GM18868 (cell line): ENCODE results near the gene ZMIZ2.
"Not testable (repeated sequence)": the region's sequence is repeated elsewhere in the genome, so short reads cannot be mapped to it uniquely, and the experiment has no call there.

Experiments used
- ATAC-seq: cut with Tn5 transposase; IDR thresholded peaks from one replicate; pipeline ENCODE4 v1.9.1; 2021; ENCODE audit warnings: mild to moderate bottlenecking, moderate library complexity; ENCODE audit not compliant: unreplicated experiment

The ZMIZ2 gene, protein sequence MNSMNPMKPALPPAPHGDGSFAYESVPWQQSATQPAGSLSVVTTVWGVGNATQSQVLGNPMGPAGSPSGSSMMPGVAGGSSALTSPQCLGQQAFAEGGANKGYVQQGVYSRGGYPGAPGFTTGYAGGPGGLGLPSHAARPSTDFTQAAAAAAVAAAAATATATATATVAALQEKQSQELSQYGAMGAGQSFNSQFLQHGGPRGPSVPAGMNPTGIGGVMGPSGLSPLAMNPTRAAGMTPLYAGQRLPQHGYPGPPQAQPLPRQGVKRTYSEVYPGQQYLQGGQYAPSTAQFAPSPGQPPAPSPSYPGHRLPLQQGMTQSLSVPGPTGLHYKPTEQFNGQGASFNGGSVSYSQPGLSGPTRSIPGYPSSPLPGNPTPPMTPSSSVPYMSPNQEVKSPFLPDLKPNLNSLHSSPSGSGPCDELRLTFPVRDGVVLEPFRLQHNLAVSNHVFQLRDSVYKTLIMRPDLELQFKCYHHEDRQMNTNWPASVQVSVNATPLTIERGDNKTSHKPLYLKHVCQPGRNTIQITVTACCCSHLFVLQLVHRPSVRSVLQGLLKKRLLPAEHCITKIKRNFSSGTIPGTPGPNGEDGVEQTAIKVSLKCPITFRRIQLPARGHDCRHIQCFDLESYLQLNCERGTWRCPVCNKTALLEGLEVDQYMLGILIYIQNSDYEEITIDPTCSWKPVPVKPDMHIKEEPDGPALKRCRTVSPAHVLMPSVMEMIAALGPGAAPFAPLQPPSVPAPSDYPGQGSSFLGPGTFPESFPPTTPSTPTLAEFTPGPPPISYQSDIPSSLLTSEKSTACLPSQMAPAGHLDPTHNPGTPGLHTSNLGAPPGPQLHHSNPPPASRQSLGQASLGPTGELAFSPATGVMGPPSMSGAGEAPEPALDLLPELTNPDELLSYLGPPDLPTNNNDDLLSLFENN

DNA sequence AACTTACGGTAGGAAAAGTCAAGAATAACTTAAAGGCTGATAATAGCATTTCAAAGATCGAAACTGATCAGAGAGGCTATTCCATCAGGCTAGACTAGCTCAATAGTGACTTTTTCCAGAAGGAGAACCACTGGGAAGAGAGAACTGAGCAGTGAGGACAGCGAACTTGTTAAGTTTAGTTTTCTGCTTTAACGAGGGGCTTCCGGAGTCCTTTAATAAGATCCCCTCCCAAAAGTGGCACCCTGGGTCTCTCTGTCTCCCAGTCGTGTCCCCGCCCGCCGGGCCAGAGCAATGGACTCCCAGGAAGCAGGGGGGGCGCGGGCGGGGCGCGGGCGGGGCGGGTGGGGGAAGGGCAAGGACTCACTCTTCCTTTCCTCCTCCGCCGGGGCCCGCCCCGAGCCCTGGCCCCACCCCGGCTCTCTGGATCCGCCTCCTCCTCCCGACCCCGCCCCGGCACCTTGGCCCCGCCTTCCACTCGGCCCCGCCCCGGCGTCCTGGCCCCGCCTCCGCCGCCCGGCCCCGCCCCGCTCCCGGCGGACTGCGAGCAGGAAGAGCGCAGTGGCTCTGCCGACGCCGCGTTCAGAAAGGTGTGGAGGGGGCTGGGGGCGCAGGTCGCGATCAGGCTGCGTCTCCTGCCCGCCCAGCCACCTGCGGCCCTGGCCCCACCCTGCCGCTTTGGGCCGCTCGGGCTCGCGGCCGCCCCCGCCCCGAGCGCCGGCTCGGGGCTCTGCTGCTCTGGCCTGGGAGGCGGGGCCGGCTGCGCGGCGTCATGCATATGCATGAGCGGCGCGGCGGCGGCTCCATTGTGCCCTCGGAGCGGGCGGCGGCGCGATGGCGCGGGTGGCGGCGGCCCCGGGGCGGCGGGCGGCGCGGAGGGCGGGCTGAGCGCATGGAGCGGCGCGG lies at the start of gene ZMIZ2:
TSS of gene ZMIZ2 (plus strand) at position 803 of the 903 bp plus-strand sequence. CDS start 7,403 bp downstream, outside the sequence.
- ATAC-seq, result peak; percentile 70

DNA sequence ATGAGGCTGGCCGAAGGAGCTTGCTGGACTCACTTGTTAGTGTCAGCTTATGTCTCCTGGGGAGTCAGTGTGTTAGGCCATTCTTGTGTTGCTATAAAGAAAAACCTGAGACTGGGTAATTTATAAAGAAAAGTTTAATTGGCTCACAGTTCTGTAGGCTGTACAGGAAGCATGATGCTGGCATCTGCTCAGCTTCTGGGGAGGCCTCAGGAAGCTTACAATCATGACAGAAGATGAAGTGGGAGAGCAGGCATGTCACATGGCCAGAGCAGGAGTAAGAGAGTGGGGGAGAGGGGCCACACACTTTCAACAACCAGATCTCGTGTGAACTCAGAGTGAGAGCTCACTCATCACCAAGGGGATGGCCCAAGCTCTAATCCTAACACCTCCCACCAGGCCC lies 49.0 kb upstream of the ZMIZ2 start:
- ATAC-seq, result not testable (repeated sequence)

DNA sequence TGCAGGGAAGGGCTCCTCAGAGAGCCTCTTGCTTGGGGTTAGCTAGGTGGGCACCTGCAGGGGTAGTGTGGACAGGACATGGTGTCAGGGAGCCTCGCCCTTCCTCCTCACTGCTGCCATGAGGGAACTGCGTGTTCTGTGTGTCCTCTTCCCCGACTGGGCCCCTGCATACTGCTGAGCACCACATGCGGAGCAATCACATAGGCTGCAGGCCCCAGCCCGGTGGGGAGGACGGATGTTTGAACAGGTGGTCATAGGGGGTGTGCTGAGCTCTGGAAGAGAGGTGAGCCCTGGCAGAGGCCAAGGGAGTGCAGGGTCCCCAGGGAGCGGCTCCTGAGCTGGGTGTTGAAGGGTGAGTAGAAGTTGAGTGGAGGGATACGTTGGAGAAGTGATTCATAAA lies 48.3 kb upstream of the ZMIZ2 start:
- no peak for ATAC-seq

DNA sequence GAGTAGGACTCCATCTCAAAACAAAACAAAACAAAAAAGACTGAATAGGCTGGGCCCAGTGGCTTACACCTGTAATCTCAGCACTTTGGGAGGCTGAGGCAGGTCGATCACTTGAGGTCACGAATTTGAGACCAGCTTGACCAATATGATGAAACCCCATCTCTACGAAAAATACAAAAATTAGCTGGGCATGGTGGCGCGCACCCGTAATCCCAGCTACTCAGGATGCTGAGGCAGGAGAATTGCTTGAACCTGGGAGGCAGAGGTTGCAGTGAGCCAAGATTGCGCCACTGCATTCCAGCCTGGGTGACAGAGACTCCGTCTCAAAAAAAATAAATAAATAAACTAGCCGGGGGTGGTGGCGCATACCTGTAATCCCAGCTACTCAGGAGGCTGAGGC lies 45.3 kb upstream of the ZMIZ2 start:
- ATAC-seq, result not testable (repeated sequence)

- ATAC-seq, result no peak
These were observed 44.7 kb upstream of the ZMIZ2 start for GRCh38 chr7:44703921-44704320.

DNA sequence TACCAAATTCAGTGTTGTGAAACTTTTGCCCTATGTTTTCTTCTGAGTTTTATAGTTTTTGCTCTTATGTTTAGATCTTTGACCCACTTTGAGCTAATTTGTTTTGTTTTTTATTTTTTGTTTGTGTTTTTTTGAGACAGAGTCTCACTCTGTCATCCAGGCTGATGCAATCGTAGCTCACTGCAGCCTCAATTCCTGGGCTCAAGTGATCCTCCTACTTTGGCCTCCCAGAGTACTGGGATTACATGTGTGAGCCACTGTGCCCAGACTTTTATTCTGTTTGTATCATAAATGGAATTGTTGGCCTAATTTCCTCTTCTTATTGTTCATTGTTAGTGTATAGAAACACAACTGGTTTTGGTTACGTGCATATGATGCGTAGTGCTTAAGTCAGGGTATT lies 43.2 kb upstream of the ZMIZ2 start:
- no peak for ATAC-seq

DNA sequence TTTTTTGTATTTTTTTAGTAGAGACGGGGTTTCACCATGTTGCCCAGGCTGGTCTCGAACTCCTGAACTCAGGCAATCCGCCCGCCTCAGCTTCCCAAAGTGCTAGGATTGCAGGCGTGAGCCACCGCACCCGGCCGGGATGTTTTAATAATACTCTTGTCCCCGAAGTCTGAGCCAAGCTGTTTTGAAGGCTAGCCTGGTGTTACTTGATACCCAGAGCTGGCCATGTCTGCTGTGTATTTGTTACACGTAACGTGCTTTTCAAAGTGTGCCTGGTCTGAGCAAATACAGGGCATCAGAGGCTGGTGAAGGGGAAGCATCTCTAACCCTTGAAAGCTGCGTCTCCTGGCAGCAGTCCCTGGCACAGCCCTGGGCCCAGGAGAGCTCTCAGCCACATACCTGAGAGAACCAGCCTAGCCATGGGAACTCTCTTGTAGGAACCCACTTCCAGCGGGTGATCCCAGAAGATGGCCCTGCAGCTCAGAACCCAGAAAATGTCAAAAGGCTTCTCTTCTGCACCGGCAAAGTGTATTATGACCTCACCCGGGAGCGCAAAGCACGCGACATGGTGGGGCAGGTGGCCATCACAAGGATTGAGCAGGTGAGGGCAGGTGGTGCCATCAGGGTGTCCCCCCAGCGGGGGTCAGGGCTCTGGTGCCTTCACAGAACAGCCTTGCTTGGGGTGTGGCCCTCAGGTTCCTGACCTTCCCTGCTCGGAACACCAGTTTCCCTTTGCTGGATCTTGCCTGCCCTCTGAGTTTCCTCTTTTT lies 41.7 kb upstream of the ZMIZ2 start:
- ATAC-seq, result no peak

DNA sequence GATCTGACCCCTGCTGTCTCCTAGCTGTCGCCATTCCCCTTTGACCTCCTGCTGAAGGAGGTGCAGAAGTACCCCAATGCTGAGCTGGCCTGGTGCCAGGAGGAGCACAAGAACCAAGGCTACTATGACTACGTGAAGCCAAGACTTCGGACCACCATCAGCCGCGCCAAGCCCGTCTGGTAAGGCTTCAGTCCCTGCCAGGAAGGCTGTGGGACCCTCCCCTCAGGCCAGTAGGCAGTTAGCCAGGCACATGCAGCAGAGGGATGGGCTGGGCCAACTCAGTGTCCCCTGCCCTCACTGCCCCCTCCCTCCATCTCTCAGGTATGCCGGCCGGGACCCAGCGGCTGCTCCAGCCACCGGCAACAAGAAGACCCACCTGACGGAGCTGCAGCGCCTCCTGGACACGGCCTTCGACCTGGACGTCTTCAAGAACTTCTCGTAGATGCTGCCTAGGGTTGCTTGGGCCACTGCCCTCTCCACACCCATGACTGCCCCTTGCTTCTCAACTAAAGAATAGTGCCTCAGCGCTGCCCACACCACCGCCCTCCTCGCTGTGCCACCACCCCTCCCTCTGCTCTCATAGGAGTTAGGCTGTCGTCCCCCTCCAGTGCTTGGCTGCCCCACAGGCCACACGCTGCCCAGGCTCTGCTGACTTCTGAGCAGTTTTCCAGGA lies 41.0 kb upstream of the ZMIZ2 start:
- no peak for ATAC-seq

DNA sequence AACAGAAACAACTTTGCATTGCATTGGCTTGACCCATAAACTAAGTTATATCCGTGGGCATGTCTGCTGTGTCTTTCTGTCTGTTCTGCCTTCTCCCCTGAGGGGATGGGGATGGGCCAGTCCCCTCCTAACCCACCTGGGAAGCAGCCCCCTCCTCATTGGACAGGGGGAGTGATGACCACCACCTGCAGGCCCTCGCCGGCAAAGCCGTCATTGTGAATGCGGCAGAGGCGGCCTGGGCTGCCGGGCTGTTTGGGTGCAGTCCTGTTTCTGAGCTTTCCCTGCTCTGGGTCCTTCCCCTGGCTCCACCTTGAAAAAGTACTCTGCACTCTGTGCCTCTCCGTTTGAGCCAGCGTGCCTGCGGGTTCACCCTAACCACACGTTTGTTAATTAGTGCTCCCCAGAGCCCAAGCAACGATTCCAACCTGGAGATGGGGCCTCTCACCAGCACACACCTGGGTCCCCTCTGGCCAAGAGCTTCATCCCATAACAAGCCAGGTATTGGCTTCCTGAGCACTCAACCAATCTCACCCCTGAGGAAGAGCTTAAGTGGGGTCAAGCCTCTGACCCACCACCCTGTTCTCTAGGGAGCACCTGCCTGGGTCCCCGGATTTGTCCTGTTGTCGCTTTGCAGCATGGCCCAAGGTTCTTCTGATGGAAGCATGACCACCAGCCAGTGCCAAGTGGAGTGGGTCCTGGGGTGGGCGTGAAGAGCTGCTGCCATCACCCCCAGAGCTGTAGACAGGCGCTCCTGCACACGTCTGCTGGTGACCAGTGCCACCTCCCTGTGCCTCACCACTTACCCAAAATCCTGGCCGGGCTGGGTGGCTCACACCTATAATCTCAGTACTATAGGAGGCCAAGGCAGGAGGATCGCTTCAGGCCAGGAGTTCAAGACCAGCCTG lies 39.4 kb upstream of the ZMIZ2 start:
- no peak for ATAC-seq

GRCh38 chr7:44709945-44710596 lies 38.6 kb upstream of the ZMIZ2 start:
- ATAC-seq, result no peak

- no peak for ATAC-seq
These were observed 37.1 kb upstream of the ZMIZ2 start for GRCh38 chr7:44711528-44711927.

DNA sequence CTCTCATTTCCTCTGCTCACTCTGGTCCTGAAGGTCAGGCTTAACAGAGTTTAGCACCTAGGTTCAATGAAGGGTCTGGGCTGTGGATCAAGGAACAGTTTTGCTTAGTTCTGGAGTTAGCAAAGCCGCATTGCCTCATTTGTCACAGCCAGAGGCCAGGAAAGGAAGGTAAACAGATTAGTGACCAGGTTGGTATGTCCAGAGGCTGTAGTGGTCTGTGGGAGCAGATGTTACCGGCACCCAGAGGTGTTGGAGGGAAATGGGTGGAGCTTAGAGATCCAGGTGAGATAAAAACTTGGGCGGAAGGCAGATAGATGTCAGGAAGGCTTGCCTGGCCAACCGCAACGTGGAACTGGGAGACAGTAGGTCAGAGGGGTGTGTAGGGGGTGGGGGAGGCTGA lies 36.6 kb upstream of the ZMIZ2 start:
- ATAC-seq, result no peak

GRCh38 chr7:44713141-44713540 lies 35.5 kb upstream of the ZMIZ2 start:
- ATAC-seq, result no peak

DNA sequence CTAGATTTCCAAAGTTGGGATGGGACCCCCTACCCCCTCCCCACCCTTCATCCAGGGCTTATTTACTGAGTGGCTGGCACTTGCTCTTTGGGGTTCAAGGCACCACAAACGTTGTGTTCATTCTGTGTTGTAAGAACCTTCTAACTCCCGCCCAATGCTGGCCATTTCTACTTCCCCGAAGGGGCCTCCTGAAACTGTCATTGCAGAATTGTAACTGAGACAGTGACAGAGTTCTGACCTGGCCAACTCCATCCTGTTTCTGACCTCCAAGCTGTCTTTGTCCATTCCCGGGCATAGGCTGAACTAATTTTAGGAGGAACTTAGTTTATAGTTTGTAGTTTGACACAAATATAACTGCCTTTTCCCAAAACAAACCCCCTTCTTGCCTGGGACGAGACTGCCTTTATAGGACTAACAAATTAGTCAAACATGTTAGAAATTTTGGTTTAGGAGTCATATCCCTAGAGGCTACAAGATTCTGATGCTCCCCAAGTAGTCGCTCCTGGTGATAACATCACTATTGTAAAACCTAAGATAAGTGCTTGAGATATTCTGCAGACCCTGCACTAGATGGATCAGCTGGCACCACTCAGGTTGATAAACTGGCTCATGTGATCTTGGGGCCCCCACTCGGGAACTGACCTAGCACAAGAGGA lies 34.8 kb upstream of the ZMIZ2 start:
- ATAC-seq, result no peak

- no peak for ATAC-seq
These were observed 32.4 kb upstream of the ZMIZ2 start for GRCh38 chr7:44716205-44716604.

GRCh38 chr7:44720301-44720700 lies 28.3 kb upstream of the ZMIZ2 start:
- ATAC-seq, result no peak

GRCh38 chr7:44724276-44724675 lies 24.4 kb upstream of the ZMIZ2 start:
- ATAC-seq, result no peak
